ENCODE results near the gene CAV2. TPM values are rescaled to one million over a fixed set of nuclear protein-coding genes. Genes with fewer than 3 reads are reported as not detected.

The CAV2 gene
- total and polyA plus RNA-seq, 8 donors: 15.0 to 27.6 (median 25.7) TPM

- 74 to 76% methylated on average over 3 of the region's 3 CpGs for WGBS, 2 donors
Measured at GRCh38 chr7:116557066-116557585, 57.6 kb downstream of the CAV2 start.

GRCh38 chr7:116557901-116558300 lies 58.4 kb downstream of the CAV2 start:
- intact Hi-C loops (cut with DNase I): no loop called here
- H3K4me3 ChIP-seq: no peak overlapping the region
- no peak overlapping the region for H3K27ac ChIP-seq
- no peaks in the 10 kb centered on the region for H3K27me3 ChIP-seq
- H3K9me3 ChIP-seq: no peaks in the 10 kb centered on the region
- no peaks in the 10 kb centered on the region for H3K36me3 ChIP-seq
- TF ChIP-seq CTCF (IDR thresholded peaks at IDR 0.05): no peak
- FAIRE-seq (no peak), DNase-seq (no peak), ATAC-seq (no peak)
- 76 to 77% methylated on average over 4 of the region's 4 CpGs for WGBS, 2 donors
- H3K4me1 ChIP-seq: no peaks in the 10 kb centered on the region

More at GRCh38 chr7:116557066-116557585, 57.6 kb downstream of the CAV2 start:
- Histone ChIP-seq H3K27me3 (no peaks in the 10 kb centered on the region), H3K4me1 (no peaks in the 10 kb centered on the region), H3K9me3 (no peaks in the 10 kb centered on the region), H3K27ac (no peak overlapping the region), H3K36me3 (no peaks in the 10 kb centered on the region), H3K4me3 (no peak overlapping the region)
- intact Hi-C loops (cut with DNase I): no loop called here
- ATAC-seq: no peak
- no peak for TF ChIP-seq CTCF (IDR thresholded peaks at IDR 0.05)
- DNase-seq: no peak
- FAIRE-seq: no peak

Other genes with a start within 250 kb of the CAV2 start
- 10 to 100 TPM in 4 of 6 donors, 1 to 10 TPM in 2; 4.6 to 15.9 (median 11.2) TPM for gene CAV1, start 25.3 kb downstream of the CAV2 start, total RNA-seq
- 10 to 100 TPM in 1 of 2 donors, 1 to 10 TPM in 1; 9.7 to 19.5 TPM for gene CAV1, start 25.3 kb downstream of the CAV2 start, polyA plus RNA-seq
- 10 to 100 TPM; 10.7 to 23.5 (median 17.9) TPM for gene MET, start 172.5 kb downstream of the CAV2 start, total RNA-seq
- gene MET, start 172.5 kb downstream of the CAV2 start, polyA plus RNA-seq: 1 to 10 TPM; 2.0 to 2.7 TPM

Data from pancreas (tissue), 10 donors.